Urinary bladder (tissue), 4 donors: Measurements from ENCODE around the gene TTK. TPM values are rescaled to one million over a fixed set of nuclear protein-coding genes. Genes with fewer than 3 reads are reported as not detected.
"Not testable (repeated sequence)": the region's sequence is repeated elsewhere in the genome, so short reads cannot be mapped to it uniquely, and the experiment has no call there.

Experiments used
- DNase-seq: peaks from one replicate; pipeline ENCODE4 v3.0.0-alpha.2; 2015; ENCODE audit errors: extremely low spot score
- H3K27ac ChIP-seq: one replicate; pipeline ENCODE4 v1.5.1; 2013; ENCODE audit warnings: low read depth, mild to moderate bottlenecking, moderate library complexity
- H3K36me3 ChIP-seq: one replicate; pipeline ENCODE4 v1.6.1; 2013; ENCODE audit warnings: mild to moderate bottlenecking, moderate library complexity; ENCODE audit not compliant: insufficient read depth
- H3K4me1 ChIP-seq: one replicate; pipeline ENCODE4 v1.6.1; 2013; ENCODE audit warnings: mild to moderate bottlenecking, moderate library complexity; ENCODE audit not compliant: insufficient read depth
- H3K4me3 ChIP-seq: one replicate; pipeline ENCODE4 v1.5.1; 2013; ENCODE audit warnings: low read depth, low read length
- WGBS: extraction: QIAGEN DNeasy Blood & Tissue Kit; methylation state at CpG from one replicate; pipeline ENCODE4 v1.1.7; 2013; 5-methylcytosine and 5-hydroxymethylcytosine counted together
- polyA plus RNA-seq: library from polyadenylated mRNA; stranded (reverse); fragments of 200-250 nt; gene quantifications from one replicate; pipeline ENCODE4 v1.2.3, GENCODE V29; 2013
- total RNA-seq: library from RNA; depleted of rRNA; stranded (reverse); fragments of >200 nt; gene quantifications from one replicate; pipeline ENCODE4 v1.2.3, GENCODE V29; 2014
- donor health status: healthy with polysubstance abuse.
- donor health status: healthy.

TTK gene
- total and polyA plus RNA-seq, 2 donors, result 0.23 to 21.9 TPM

- 64% methylated on average over 7 of the region's 7 CpGs for WGBS
- not testable (repeated sequence) for H3K4me3 ChIP-seq, DNase-seq, H3K4me1 ChIP-seq, H3K27ac ChIP-seq, H3K36me3 ChIP-seq
Measured at GRCh38 chr6:80068146-80068545, 63.7 kb downstream of the TTK start.

GRCh38 chr6:80070431-80070830 lies 66.0 kb downstream of the TTK start:
- not testable (repeated sequence) for H3K27ac ChIP-seq, H3K4me3 ChIP-seq, H3K36me3 ChIP-seq, DNase-seq, H3K4me1 ChIP-seq
- WGBS, result 90% methylated on average over 19 of the region's 19 CpGs

DNA sequence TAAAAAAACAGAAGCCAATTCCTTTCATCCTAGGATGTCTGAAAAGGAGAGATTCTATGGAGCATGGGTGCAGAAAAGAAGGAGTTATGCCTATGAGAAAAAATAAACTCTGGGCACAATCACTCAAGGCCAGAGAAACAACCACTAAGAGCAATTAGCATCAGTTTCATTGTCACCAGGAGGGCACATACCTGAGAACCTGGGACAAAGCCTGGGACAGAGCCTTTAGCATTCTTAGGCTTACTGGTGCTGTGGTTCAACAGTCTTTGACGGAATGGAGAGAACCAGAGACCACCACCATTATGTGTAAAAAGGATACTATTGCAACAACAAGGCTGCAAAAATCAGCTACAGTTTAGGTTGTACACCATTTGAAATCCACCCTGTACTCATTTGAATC lies 72.6 kb downstream of the TTK start:
- Histone ChIP-seq H3K27ac (no peak overlapping the region), H3K4me3 (no peak overlapping the region), H3K36me3 (no peaks in the 10 kb centered on the region), H3K4me1 (no peaks in the 10 kb centered on the region)
- 79% methylated on average over 1 of the region's 1 CpG for WGBS
- no peak for DNase-seq

- no peak for DNase-seq
- Histone ChIP-seq H3K4me1 (no peaks in the 10 kb centered on the region), H3K4me3 (no peak overlapping the region), H3K27ac (no peak overlapping the region), H3K36me3 (no peaks in the 10 kb centered on the region)
- 83% methylated on average over 6 of the region's 6 CpGs for WGBS
Measured at GRCh38 chr6:80088637-80089036, 84.2 kb downstream of the TTK start.

- H3K27ac ChIP-seq, result no peak overlapping the region
- H3K4me1 ChIP-seq, result no peaks in the 10 kb centered on the region
- DNase-seq, result no peak
Measured at GRCh38 chr6:80091506-80091905, 87.1 kb downstream of the TTK start.

More at GRCh38 chr6:80091506-80091905, 87.1 kb downstream of the TTK start:
- Histone ChIP-seq H3K36me3 (no peaks in the 10 kb centered on the region), H3K4me3 (no peak overlapping the region)

Other genes starting within 250 kb of the TTK start
- gene ELOVL4, start 57.1 kb upstream of the TTK start, total RNA-seq, result 9.3 TPM
- gene ELOVL4, start 57.1 kb upstream of the TTK start, polyA plus RNA-seq, result 3.2 TPM
- gene BCKDHB, start 102.0 kb downstream of the TTK start, total RNA-seq, result 43.7 TPM
- 13.8 TPM for gene BCKDHB, start 102.0 kb downstream of the TTK start, polyA plus RNA-seq